Fibroblast of peridontal ligament (primary cell): ENCODE measurements around the gene SCPEP1.

Experiments used
- DNase-seq: peaks from one replicate; pipeline ENCODE4 v3.0.0-alpha.2; 2010; ENCODE audit errors: extremely low read depth

SCPEP1 gene

DNA sequence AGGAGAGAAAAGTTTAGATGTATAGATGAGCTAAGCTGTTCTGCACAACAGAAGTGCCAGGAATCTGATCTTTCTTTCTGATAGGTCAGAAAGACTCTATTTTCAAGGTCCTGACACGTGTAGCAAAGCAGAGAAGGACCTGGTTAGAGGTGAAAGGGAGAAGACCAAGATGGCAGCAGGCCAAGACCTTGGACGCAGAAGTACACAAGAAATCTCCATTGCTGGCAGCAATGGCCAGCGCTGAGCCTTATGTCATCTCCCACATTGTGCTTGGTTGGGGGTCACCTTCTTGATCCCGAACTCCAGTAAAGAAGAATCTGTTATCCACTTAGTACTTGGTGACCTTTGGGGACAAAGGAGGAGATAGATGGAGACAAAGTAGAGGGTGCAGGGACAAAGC, 65.3 kb downstream of the SCPEP1 start:
- DNase-seq, result no peak

GRCh38 chr17:57044976-57045867, 67.3 kb downstream of the SCPEP1 start:
- no peak for DNase-seq

DNA sequence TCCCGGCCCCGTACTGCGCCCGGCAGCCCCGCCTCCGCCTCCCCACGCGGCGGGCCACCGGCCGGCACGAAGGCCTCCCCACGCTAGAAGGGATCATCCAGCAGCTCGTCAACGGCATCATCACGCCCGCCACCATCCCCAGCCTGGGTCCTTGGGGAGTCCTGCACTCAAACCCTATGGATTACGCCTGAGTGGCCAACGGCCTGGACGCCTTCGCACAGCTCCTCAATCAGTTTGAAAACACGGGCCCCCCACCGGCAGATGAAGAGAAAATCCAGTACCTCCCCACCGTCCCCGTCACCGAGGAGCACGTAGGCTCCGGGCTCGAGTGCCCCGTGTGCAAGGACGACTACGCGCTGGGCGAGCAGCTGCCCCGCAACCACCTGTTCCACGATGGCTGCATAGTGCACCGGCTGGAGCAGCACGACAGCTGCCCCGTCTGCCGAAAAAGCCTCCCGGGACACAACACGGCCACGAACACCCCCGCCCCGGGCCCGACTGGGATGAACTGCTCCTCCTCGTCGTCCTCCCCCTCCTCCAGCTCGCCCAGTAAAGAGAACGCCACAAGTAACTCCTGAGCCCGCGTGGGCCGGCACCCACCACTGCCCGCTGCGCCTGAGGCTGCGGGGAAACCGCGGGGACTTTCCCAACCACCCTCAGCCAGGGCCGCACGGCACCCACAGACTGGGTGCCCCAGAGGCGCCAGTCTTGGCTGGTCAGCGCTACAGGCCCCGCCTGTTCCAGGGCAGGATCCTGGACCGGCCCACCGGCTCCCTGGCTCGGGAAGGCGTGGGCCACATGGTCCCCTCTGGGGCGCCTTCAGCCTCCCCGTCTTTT, 68.2 kb downstream of the SCPEP1 start:
- DNase-seq, result no peak

DNA sequence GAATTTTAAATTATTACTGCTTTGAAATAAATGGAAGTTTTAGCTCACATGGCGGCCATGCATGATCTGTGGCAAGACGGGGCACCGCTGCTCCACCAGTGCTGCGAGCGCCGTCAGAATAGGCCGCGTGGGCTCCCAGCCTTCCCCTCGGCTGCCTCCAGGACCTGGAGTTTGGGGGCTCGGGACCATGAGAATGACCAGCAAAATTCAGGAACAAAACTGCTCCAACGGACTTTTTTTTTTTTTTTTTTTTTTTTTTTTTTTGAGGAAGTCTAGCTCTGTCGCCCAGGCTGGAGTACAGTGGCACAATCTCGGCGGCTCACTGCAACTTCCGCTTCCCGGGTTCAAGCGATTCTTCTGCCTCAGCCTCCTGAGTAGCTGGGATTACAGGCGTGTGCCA, 68.8 kb downstream of the SCPEP1 start:
- no peak for DNase-seq

DNA sequence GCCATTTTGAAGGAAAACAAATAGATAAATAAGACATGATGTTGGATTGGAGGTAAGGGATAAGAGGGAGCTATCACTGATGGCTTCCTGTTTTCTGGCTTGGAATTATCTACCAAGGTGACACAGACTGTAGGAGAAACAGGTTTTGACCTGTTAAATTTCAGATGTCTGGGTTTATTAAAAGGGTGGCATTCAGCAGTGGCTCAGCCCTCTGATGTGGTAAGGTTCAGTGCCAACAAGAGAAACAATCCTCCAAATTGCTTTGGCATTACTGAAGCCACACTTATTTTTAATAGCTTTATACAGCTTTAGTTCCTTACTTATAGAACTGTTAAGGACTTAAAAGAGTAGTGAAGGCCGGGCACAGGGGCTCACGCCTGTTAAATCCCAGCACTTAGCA, 70.2 kb downstream of the SCPEP1 start:
- DNase-seq, result no peak

GRCh38 chr17:57050306-57050705, 72.4 kb downstream of the SCPEP1 start:
- DNase-seq, result no peak

DNA sequence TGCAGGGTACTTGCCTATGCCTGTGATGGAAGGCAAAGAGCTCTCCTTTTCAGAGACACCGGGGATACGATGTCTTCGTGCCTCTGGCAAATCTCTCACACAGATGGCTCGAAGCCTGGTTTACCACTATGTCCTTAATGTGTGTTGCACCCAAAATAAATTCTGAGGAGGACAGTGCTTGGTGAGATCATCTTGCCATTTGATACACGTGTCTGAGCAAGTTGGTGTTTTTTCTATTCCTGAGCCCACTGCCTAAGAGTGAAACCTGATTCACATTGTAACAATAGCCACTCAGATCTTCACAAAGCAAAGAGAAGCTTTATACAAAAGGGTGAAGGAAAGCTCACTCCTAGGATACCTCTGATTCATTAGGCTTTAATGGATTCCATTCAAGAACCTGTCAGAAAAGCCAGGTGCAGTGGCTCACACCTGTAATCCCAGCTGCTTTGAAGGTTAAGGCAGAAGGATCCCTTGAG, 74.0 kb downstream of the SCPEP1 start:
- DNase-seq, result no peak
